Measurements from ENCODE around the gene ZNF35.
"Not testable (repeated sequence)": the region's sequence is repeated elsewhere in the genome, so short reads cannot be mapped to it uniquely, and the experiment has no call there.

ZNF35 gene

DNA sequence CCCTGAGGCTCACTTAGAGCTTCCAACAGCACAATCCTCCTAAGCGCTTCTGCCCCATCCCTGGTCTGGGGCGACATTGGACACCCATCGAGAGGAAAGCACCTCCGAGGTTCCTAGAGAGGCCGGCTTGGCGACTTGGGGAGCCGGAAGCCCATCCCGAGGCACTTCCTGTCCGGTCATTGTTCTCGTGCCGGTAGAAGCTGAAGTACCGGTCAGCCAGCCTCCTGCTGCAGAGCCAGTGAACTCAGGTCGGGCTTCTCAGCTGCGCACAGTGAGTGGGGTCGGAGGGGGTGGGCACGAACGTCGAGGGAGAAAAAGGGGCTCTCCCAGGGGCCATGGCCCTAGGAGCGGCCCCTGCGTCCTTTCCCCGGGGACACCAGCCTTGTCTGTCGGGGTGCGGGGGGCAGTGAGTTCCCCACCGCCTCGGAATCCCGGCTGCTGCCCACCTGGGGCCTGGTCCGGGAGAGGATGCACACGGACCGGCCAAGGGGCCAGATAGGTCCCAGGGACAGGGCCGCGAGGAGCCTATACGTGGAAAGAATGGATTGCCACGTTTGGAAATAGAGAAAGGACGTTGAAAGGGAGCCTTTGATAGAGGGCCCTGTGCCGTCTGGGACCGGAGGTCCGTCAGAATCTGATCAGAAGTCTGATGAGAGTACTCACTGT, at the start of gene ZNF35:
Gene ZNF35 (plus strand): TSS at position 169 of the 666 bp plus-strand sequence. CDS start 2,336 bp downstream, outside the sequence.
- peak; percentile 71 for DNase-seq

GRCh38 chr3:44601749-44602148, 46.8 kb upstream of the ZNF35 start:
- no peak for DNase-seq

- DNase-seq = no peak
Measured at GRCh38 chr3:44612678-44613077, 35.9 kb upstream of the ZNF35 start.

DNA sequence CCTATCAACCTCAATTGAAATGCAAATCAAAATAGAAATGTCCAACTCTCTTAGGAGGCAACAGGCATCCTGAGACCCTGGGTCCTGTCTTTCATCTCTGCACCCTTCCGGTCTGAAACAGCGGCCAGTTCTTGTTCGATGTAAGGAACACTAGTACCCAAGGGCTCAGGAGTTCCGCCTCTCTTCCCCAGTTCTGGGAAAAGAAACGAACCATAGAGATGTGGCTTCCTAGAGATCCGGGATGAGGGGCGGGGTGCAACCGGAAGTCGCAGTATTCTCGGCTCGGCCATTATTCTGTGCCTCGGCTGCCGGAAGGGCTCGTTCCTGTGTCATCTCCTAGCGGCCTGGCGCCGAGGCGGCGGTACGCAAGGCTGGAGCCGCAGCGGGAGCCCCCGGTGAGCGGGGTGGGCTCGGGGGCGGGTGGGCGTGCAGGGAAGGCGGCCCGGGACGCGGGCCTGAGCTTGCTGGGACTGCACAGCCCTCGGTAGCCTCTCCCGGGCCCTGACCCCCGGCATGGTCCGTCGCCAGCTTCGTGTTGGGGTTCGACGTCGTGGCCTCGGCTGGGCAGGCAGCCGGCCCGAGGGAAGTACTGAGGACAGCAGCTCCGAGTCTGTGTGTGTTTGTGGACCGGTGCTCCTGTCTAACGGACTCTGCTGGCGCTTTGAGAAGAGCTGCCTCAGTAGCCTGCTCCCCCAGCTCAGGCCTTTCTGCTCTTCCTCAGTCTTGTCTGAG, 23.6 kb upstream of the ZNF35 start, which contains the start of gene ZNF197:
Gene ZNF197 (plus strand): TSS at position 288 of the 732 bp plus-strand sequence. CDS start 4,119 bp downstream, outside the sequence.
- peak; percentile 80 for DNase-seq

GRCh38 chr3:44628716-44629115, 19.8 kb upstream of the ZNF35 start:
- DNase-seq = no peak

GRCh38 chr3:44632193-44632592, 16.3 kb upstream of the ZNF35 start:
- DNase-seq = no peak

- no peak for DNase-seq
Measured at GRCh38 chr3:44642337-44642736, 6.2 kb upstream of the ZNF35 start.

DNA sequence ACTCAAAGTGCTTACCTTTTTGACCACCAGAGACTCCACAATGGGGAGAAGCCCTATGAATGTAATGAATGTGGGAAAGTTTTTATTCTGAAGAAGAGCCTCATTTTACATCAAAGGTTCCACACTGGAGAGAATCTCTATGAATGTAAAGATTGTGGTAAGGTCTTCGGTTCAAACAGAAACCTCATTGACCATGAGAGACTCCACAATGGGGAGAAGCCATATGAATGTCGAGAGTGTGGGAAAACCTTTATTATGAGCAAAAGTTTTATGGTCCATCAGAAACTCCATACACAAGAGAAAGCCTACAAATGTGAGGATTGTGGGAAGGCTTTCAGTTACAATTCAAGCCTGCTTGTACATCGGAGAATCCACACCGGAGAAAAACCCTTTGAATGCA, 5.5 kb upstream of the ZNF35 start:
- no peak for DNase-seq

- DNase-seq = no peak
Measured at GRCh38 chr3:44647771-44648170, 761 bp upstream of the ZNF35 start.

DNA sequence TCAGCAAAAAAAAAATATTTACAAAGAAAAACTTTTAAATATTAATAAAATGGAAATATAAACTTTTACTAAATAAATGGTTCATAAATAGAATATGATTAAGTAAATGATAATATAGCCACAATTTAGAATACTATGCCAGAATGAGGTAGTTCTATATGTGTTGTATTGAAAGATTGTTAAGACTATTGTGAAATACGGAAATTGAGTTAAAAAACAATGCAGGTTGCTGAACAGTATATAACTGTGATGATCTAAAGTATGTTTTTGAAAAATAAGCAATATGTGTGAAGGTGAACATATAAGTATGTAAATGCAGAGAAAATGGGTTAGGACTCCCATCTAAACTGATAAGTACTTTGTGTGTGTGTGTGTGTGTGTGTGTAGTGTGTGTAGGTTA, 1.2 kb downstream of the ZNF35 start:
- DNase-seq = no peak

GRCh38 chr3:44654039-44654438, 5.5 kb downstream of the ZNF35 start:
- DNase-seq = no peak

- no peak for DNase-seq
Measured at GRCh38 chr3:44659015-44659414, 10.5 kb downstream of the ZNF35 start.

DNA sequence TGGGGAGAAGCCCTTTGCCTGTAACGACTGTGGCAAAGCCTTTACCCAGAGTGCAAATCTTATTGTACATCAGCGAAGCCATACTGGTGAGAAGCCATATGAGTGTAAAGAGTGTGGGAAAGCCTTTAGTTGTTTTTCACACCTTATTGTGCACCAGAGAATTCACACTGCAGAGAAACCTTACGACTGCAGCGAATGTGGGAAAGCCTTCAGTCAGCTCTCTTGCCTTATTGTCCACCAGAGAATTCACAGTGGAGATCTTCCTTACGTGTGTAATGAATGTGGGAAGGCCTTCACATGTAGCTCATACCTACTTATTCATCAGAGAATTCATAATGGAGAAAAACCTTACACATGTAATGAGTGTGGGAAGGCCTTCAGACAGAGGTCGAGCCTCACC, 10.9 kb downstream of the ZNF35 start:
- no peak for DNase-seq

DNA sequence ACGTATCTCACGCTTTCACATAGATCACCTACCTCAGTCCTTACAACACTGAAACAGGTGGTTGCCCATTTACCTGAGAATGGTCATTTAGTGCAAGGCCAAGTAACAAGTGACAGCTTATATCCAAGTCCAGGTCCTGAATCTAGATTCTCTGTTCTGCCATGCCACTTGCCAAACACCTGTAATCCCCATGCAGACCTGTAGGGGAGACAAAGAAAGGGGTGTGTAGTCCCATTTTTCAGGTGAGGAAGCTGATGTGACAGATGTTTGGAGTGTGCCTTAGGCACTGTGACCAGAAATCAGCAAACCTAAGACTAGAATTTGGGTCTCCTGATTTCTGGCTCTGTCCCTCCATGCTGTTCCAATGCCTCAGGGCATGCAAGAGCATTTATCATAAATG, 12.7 kb downstream of the ZNF35 start:
- DNase-seq = no peak

DNA sequence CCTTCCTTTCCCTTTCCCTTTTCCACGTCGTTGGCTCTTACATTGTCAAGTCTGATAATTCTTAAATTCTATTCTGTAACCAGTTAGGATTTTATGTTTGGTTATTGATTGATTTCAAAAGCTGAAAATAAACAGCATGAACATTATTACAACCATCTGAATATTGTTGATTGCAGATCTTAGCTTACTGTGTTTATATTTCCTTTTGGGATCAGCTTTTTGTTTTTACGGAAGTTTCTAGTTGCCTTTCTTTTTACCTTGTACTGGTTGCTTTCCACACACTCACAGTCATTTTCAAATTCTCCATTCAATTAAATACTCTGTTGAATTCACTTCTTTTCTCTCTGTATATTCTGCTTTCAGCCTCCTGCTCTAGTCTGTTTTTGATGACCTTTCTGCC, 16.6 kb downstream of the ZNF35 start:
- no peak for DNase-seq

- DNase-seq = no peak
Measured at GRCh38 chr3:44666346-44666745, 17.8 kb downstream of the ZNF35 start.

DNA sequence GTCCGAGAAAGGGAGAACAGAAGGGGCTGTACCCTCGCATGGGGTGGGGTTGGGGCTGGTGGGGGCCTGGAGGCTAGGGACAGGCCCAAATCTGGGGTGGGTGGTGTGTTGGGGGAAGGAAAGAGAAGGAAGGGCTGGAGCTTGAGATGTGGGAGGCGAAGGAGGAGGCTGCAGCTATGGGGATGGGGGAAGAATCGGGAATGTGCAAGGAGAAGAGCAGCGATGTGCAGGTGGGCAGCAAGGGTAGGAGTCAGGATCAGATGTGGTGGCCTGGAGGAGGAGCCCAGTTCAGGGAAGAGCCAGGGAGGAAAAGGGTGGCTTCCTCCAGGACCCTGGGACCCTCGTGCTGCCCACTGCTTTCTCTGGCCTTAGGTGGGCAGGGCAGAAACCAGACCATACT, 21.2 kb downstream of the ZNF35 start:
- no peak for DNase-seq

GRCh38 chr3:44673466-44673865, 24.9 kb downstream of the ZNF35 start:
- DNase-seq = not testable (repeated sequence)

DNA sequence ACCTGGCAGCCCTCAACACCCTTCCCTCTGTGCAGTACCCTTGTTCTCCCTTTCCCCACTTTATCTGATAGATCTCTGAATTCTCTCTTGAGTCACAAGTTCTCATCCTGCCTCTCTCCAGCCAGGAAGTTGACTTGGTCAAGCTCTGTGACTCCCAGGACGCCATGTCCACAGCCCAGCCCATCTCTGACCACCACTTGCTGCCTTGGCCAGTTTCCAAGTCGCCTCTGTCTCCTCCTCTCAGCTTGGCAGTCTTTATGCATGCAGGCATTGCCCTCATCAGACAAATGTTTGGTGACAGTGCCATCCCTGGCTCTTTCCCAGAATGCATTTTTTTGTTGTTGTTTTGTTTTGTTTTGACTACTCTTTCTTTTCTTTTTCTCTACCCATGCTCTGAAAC, 25.7 kb downstream of the ZNF35 start:
- DNase-seq = no peak

GRCh38 chr3:44678480-44679116, 30.1 kb downstream of the ZNF35 start:
- no peak for DNase-seq

DNA sequence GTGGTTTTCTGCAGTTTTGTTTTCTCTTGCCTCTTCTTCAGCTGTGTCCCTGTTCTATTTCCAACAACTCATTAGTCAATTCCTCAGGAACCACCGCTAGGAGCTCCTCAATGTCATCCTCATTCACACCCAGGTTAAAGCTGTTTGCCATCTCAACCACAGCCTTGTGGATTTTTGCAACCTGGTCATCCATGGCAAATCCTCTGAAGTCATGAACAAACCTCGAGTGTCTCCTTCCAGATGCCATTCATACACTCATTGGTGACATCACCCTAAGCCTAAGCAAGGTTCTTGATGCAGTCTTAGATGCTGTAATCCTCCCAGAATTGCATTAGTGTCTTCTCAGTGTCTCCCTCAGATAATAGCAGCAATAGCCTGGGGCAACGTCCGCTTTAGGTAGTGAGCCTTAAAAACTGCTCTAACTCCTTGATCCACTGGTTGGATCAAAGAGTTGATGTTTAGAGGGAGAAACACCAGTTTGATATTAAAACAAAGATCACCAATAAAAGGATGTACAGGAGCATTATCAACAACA, 32.5 kb downstream of the ZNF35 start:
- no peak for DNase-seq

DNA sequence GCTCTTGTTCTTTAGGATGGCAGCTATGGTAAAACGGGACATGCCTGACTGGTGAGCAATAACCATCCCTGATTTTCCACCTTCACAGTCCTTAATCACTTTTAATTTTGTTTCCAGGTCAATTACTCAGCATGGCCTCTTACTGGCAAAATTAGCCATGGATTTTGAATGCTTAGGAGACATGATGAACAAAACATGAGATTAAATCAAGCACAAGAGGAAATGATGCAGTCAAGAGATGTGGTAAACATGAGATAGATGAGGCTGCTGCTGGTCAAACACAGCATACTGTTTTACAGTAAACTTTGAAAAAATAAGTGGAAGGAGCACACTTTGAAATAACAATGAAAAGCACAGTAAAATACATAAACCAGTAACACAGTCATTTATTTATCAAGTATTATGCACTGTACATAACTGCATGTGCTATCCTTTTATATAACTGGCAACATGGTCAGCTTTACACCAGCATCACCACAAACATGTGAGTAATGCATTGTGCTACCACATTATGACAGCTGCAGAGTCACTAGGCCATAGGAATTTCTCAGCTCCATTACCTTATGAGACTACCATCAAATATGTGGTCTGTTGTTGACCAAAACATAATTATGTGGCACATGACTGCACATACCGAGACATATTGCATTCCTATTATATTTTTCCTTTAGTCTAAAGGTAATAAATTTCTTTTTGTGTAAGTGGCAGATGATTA, 33.8 kb downstream of the ZNF35 start:
- DNase-seq = no peak
